NAMALWA (cell line): ENCODE data around the gene MDP1.
"Not testable (repeated sequence)": the region's sequence is repeated elsewhere in the genome, so short reads cannot be mapped to it uniquely, and the experiment has no call there.

Experiments used
- DNase-seq: peaks from one replicate; pipeline ENCODE4 v3.0.0-alpha.2; 2015; ENCODE audit warnings: low spot score

The MDP1 gene

GRCh38 chr14:24231263-24232120 is 15.6 kb upstream of the MDP1 start:
- DNase-seq, result peak; percentile 47

GRCh38 chr14:24228902-24229301 is 13.0 kb upstream of the MDP1 start:
- no peak for DNase-seq

GRCh38 chr14:24226473-24226872 is 10.6 kb upstream of the MDP1 start:
- no peak for DNase-seq

- DNase-seq, result no peak
Observed at GRCh38 chr14:24224618-24225071, 8.8 kb upstream of the MDP1 start.

- DNase-seq, result not testable (repeated sequence)
Observed at GRCh38 chr14:24222987-24223386, 7.1 kb upstream of the MDP1 start.

GRCh38 chr14:24219521-24219920 is 3.7 kb upstream of the MDP1 start:
- no peak for DNase-seq

GRCh38 chr14:24219080-24219479 is 3.2 kb upstream of the MDP1 start:
- DNase-seq, result no peak

- DNase-seq, result not testable (repeated sequence)
Observed at GRCh38 chr14:24216876-24217275, 1.0 kb upstream of the MDP1 start.

- no peak for DNase-seq
Observed at GRCh38 chr14:24216345-24216699, 456 bp upstream of the MDP1 start.

- peak; percentile 51 for DNase-seq
Observed at GRCh38 chr14:24213866-24214662, 1.8 kb downstream of the MDP1 start.

GRCh38 chr14:24212924-24213865 is 2.7 kb downstream of the MDP1 start, which contains the start of gene CHMP4A:
Gene CHMP4A, minus strand, starts transcription at chr14:24213488. Its CDS starts 49 bp downstream, at chr14:24213439.
- DNase-seq, result peak; percentile 99

- DNase-seq, result no peak
Observed at GRCh38 chr14:24211311-24211710, 4.6 kb downstream of the MDP1 start.

GRCh38 chr14:24207625-24208024 is 8.2 kb downstream of the MDP1 start:
- DNase-seq, result no peak

GRCh38 chr14:24207104-24207551 is 8.7 kb downstream of the MDP1 start:
- peak; percentile 38 for DNase-seq

- DNase-seq, result peak; percentile 3
Observed at GRCh38 chr14:24206260-24207103, 9.4 kb downstream of the MDP1 start.

GRCh38 chr14:24204163-24205146 is 11.4 kb downstream of the MDP1 start:
- DNase-seq, result peak; percentile 2

GRCh38 chr14:24203249-24203886 is 12.5 kb downstream of the MDP1 start:
- DNase-seq, result not testable (repeated sequence)

GRCh38 chr14:24202538-24202937 is 13.3 kb downstream of the MDP1 start:
- not testable (repeated sequence) for DNase-seq
